Progenitor cell of endocrine pancreas (in vitro differentiated cells): ENCODE data around the gene TRIM43B. TPM values are rescaled to one million over a fixed set of nuclear protein-coding genes. Genes with fewer than 3 reads are reported as not detected.

Source experiments
- total RNA-seq: library from RNA; stranded (reverse); gene quantifications from 2 replicates; pipeline ENCODE4 v1.2.1, GENCODE V29; 2021

TRIM43B gene
- total RNA-seq, 1 donor from 2014 or later: not detected

Other genes with a start within 250 kb of the TRIM43B start
- gene PROM2, start 210.3 kb downstream of the TRIM43B start, total RNA-seq: 14.2 and 16.9 TPM in 2 replicates
- 4.3 and 6.3 TPM in 2 replicates for gene KCNIP3, start 187.4 kb downstream of the TRIM43B start, total RNA-seq
- gene FAHD2A, start 82.0 kb downstream of the TRIM43B start, total RNA-seq: 28.8 and 31.1 TPM in 2 replicates
- not detected in 2 replicates for gene TRIM43, start 107.2 kb upstream of the TRIM43B start, total RNA-seq